COLO668 (cell line): ENCODE data around the gene FGF1.

ENCODE experiments used
- DNase-seq: peaks from one replicate; lab custom pipeline; 2025; ENCODE audit not compliant: unreplicated experiment; lab: John Stamatoyannopoulos, UW

The FGF1 gene

DNA sequence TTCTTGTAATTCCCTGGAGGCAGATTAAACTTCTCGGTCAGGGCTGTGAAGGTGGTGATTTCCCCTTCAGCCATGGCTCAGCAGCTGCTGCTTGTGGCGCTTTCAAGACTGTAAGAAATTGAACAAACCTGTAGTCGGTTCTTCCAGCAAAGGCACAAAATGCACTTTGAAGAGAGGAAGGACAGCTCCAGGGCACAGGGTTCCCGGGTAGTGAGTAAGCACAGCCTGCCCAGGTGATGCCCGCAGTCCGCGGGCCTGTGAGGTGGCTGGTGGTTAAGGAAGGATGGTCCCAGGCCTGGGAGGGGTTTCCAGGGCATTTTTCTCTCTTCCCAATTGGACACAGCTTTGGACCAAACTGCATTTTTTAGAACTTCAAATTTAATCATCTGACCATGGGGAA, 71.8 kb downstream of the FGF1 start:
- no peak for DNase-seq

DNA sequence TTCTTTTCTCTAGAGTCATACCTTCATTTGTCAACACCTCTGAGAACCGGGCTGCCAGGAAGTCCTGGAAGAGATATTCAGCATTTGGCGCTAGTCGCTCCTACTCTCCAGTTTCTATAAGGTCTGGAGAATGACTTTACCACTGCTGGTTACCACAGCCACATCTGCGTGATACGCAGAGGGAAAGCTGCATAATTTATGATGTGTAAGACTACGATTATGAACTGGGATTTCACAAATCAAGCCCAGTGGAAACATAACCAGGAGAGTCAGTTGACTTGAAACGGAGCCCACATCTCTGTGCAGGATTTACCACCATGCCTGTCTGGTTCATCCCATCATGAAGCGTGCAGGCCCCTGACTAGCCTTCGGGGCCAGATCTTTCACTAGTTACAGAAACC, 72.6 kb downstream of the FGF1 start:
- no peak for DNase-seq

DNA sequence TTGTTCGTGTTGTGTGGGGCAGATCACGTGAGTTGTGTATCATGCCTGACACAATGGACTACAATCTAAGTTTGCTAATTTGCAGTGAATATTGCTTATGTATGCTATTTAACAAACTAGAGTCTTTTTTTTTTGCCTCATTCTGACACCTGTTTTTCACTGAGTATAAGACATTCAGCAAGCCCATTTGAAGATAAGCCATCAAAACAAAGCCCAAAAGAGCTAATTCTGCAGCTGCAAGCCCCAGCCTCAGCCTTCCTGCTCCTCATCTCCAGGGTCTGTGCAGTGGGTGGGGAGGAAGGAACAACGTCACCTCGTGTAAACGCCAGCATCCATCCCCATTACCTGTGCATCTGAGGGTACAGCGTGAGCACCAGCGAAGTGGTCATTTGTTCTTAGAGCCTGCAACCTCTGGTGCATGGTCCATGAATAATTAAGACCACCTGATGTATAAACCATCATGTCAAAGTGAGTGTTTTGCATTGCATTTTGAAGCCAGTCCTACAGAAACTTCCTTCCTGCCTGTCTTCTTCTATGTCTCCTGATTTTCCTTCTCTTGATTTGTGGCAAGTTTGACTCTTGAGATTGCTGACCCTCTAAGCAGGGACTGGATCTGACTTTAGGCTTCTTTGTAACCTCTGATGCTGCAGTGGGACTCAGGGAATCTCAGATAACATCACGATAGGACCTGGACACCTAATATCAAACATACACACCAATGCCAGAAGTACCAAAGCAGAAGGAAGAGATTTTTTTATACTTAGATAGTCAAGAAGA, 73.2 kb downstream of the FGF1 start:
- no peak for DNase-seq

DNA sequence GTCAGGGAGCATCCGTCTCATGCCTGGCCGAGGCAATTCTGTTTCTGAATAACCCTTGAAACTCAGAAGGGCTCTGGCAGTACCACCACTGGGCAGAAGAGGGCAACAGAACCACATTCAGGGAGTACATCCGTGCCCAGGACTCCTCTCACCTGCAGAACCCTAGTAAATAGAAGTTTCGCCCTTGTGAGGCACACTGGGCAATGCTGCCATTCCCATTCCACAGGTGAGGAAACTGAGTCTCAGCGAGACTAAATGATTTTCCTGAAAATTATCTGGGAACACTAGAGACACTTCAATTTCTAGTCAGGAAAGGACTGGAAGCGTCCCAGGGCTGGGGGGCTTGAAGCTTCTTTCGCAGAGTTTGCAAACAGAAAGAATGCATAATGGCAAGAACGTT, 74.7 kb downstream of the FGF1 start:
- peak; percentile 49 for DNase-seq

DNA sequence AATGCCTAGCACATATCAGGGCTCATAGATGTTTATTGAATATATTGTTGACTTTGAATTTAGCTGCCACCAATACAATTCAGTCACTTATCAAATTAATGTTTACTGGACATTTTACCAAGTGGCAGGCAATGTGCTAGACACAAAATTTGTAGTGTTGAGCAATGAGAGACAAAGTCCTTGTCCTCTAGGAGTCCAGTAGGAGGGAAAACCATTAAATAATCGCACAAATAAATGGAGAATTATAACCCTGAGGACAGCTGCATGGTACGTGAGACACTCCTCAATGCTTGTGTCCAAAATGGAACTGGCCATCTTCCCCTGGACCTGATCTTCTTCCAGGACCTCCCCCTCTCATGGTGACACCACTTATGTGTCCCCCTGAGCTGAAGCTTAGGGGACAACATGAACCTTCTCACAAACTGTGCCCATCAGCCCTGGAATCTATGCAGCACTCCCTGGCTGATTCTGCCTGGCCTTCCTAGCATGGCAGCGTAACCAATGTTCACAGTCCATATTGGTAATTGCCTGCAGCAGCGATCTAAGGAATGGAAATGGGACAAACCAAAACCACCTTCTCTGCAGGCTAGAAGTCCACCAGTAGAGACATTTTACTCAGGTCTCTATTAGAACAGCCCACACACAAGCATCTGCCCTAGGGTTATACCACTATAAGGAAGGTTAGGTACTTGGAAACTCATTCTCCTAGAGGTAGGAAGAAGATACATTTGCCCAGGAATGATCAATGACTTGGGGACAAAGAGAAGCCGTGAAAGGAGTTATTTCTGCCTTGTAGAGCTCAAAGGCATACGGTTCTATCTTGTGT, 75.5 kb downstream of the FGF1 start:
- no peak for DNase-seq

DNA sequence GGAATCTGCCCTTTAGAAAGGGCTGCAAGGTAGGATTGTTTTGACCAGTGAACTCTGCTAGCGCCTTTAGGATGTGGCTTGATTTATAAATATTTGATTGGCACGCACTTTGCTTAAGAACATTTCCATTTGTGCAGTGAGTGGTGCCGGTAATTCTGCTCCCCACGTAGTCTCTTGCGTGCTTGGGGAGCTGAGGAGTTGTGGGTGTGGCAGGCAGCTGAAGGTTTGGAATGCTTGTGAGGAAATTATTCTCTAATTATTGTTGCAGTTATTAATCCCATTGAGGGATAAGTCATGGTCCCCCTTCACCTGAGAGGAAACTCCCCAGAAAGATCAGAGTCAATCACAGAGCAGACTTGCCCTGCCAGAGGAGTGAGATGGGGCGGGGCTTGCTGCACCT, 76.7 kb downstream of the FGF1 start:
- DNase-seq, result no peak

DNA sequence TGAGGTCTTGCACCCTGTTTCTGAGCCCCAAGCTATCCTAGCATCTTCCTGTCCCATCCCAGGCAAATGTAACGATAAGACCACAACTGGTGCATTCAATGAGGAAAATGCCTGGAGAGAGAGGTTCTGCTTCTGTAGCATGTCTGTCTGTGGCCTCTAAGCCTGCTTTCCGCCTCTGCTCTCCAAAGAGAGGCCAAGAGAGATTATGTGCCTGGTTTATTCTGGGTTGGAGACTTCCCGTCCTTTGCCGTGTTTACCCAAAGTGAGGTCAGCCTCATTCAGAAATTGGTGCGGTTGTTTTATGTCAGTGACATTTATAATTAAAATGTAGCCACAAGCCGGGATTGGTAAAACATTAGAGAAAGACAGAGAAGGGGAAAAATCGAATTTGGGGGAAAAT, 77.8 kb downstream of the FGF1 start:
- DNase-seq, result no peak

DNA sequence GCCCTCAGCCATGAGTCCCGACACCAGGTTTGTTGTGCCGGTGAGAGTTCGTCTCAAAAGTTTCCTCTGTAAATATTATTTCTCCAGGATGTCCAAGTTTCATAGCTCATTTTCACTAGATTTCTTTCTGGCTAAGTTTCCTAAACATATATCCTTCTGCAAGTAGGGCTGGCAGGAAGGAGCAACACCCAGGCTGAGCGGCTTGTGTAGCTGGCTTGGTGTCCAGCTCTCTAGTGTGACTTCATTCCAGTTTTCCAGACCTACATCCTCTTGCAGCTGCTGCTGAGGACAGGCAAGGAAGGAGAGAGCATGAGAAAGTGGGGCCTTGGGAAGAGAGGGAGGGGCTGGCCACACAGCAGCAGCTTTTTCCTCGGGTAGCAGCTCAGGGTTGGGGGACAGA, 80.3 kb downstream of the FGF1 start:
- DNase-seq, result no peak

DNA sequence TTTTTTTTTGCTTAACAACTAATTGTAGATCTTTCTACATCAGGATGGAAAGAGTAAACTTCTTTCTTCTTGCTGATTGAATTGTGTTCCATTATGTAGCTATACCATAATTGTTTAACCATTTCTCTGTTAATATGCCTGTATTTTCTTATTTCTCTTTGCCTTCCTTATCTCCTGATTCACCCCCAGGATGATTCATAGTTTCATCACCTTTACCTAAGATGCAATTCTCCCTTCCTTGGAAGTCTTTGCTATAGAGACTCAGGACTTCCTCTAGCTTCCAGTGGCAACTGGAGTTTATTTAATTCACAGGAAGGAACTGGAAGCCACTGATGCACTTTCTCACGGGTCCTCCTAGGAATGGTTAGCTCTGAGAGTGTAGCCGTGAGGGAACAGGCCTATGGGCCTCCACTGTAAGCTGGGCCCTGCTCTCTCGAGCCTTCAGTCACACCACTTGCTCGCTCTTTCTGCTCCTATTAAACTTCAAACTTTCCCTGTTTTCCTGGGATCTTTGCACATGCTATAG, 83.1 kb downstream of the FGF1 start:
- DNase-seq, result no peak

DNA sequence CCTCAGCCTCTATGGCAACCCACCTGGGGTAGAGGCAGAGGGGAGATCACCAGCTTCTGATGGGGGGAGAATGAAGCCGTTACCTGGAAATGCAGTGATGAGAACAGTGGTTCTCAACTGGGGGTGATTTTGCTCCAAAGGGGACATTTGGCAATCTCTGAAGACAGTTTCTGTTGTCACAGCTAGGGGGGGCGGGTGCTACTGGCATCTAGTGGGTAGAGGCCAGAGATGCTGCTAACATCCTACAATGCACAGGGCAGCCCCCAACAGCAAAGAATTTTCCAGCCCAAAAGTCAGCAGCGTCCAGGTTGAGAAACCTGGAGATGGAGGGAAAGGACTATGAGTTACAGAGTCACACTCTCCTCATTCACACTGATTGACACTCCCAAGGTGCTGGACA, 84.5 kb downstream of the FGF1 start:
- peak; percentile 5 for DNase-seq

DNA sequence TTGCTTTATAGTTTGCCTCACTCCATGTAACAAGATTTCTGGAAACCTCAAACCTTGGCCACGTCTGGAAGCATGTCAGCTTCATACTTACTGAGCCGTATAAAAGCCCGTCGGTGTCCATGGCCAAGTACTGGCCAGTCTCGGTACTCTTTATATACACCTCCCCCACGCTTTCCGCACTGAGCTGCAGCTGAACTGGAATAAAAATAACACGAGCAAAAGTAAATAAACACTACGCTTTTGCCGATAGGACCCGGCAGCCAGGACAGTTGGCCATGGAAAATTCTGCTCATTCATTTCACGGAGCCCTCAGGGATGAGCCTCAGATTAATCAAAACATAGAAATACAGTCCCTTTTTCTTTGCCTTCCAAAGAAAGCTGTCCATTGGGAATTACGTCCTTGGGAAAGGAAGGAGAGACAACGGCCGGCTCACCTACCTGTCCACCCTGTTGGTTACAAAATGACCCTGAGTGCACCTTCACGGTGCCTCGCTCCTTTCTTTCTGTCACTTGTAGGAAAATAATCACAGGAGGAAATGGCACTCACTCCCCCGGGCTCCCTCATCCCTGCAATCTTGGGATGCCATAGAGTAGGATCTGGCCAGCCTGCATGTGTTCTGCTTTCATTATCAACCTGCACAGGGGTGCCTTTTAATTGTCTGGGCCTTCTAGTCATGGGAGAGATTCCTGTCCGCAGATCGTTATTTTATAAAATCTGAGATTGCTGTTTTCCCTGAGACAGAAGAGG, 85.1 kb downstream of the FGF1 start:
- peak; percentile 48 for DNase-seq

DNA sequence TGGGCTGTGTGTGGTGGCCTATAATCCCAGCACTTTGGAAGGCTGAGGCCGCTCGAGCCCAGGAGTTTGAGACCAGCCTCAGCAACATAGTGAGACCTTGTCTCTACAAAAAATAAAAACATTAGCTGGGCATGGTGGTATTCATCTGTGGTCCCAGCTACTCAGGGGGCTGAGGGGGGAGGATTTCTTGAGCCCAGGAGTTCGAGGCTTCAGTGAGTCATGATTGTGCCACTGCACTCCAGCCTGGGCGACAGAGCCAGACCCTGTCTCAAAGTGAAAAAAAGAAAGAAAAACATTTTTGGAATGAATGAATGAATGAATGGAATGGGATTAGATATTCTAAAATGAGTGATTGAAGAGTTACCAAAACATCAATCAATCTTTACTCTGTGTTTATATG, 85.8 kb downstream of the FGF1 start:
- no peak for DNase-seq

DNA sequence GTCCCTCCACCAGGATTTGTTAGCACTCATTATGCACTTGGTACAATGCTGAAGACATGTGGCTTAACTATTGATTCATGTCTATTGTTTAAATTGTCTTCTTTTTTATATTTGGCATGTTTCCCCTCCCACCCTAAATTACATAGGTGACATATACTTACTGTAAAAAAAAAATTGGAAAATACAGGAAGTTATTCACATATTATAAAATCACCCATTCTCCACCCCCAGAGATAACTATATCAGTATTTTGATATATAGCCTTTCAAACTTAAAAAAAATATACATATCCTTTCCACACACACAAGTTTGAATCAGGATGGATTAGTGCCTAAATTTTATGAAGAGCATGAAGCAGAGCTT, 87.6 kb downstream of the FGF1 start:
- no peak for DNase-seq

DNA sequence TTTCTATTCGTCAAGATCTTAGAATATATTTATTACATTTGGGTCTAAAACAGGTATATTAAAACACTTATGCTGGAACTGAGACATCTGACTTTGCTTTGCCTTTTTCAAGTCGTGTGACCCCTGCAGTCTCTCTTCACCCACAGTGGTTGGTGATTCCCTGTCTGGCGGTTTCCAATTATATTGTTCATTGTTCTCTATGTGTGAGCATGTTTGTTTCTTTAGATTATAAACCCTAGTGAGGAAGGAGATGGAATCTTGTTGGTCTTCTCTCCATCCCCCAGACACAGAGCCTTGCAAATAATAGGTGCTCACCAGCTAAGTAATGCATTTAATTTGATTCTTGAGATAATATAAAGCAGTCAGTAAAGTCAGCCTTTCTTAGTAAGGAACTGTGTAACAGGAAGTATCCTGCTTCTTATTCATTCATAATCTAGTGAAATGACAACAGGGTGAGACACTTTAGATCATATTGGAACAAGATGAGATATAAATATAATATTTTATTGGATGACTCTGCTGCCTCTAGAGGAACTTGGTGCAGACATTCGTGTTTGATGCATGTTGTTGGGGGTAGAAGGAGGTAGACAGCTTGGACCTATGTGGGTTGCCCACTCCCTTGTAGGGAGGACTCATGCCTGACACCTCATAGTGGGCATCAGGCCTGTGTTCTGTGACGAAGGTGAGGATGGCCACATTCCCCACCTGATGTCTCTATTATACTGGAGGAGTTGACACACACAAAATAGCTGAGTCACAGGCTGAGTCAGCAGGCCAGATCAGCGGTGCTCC, 88.1 kb downstream of the FGF1 start:
- DNase-seq, result peak; percentile 44

DNA sequence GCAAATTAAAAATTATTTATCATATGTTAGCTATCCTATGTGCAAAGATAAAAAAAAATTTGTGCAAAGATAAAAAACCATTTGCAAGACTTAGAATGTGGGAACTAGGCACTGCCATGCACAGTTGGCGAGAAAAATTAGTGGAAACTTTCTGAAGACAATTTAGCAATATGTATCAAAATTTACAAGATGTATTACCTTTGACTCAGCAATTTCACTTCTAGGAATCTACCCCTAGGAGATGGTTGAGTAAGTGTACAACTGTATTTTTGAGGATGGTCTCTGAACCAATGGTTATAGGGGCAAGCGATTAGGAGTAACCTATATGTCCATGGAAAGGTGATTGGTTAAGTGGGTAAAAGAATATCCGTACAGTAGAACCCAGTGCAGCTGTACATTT, 88.9 kb downstream of the FGF1 start:
- no peak for DNase-seq

DNA sequence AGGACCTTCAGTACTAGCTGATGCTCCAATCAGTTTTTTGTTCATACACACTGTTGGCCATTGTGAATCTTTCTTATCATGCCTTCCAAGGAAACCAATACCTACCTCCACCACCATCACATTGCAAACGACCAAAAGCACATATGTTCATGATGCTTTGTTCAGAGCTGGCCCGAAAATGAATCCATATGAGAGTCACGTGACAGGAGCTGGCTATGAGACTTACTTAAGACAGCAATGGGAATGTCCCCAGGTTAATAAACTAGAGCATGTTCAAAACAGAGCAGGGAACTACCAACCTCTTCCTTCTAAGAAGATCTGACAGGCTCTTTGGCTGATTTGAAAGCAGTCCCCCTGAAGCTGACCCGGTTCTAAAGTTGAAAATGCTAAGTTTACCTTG, 93.5 kb downstream of the FGF1 start:
- no peak for DNase-seq

DNA sequence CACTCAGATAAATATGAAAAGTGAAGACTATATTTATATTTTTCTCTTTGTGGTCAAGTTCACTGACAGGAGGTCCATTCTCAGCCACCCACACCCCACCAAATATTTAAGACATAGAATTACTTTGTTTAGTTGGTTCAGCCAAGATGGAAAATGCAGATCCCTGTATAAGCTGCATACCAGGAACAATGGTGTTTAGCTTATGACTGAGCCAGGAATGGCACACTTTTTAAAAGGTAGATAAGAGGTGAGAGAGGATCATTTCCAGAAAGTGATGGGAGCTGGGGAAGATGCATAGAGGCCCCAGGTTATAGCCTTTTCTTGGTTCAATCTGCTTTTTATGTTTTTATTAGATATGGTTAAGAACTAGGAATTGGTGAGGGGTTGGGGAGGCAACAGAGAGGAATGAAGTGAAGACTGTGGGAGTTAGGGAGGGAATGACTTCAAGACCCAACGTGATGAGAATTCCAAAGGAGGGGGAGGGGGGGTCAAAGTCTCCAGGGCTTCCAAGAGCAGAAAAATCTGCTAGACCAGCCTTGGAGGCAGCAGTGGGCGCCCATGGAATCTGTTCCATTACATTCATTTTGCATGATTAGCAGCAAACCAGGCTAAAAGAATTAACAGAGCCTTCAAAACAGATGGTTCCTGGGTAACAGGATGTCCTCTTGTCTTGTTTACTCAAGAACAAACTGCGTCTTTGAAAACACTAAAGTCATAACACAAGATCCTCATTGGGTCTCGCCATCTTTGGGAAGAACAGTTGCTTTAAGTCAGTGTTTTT, 95.2 kb downstream of the FGF1 start:
- DNase-seq, result no peak

DNA sequence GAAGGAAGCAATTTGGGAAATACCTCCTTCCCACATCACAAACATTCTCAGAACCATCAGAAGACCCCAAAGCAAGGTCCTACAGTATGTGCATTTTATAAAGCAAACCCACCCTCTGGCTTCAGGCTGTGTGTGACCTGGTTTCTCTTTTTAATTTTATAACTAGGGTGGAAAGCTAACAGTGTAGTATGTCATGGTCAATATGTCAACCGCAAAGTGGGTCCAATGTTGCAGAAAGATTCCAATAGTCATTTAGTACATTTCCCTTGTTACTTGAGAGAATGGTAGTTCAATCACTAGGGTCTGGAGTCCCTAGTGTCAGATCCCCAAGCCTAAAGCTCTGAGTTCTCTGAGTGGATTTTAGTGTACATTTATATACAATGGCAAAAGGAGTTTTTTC, 96.2 kb downstream of the FGF1 start:
- DNase-seq, result no peak

DNA sequence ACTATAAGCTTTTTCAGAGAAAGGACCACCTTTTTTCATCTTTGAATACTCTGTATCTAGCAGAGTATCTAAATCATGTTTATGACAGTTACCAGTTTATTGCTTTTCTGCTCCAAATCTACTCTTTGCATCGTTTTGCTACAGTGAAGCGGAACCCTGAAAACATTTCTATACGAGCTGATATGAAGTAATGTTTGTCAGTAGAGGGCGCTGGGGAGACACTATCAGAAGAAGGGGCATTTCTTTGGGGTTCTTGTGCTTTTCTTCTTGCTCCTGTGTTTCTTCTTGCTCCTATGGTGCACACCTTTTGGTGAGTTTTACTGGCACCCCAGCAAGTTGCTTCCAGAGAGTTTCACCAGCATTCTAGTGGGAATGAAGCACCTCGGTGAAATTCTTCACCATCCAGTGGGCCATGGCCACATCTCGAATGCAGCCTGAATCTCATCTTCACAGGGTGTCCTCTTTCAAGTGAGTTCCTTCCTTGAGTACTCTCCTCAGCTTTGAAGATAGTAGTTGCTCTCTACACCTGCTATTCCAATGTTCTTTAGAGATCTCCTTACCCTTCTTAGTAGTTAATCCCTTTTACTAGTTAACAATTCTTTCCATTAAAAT, 98.4 kb downstream of the FGF1 start:
- peak; percentile 20 for DNase-seq

DNA sequence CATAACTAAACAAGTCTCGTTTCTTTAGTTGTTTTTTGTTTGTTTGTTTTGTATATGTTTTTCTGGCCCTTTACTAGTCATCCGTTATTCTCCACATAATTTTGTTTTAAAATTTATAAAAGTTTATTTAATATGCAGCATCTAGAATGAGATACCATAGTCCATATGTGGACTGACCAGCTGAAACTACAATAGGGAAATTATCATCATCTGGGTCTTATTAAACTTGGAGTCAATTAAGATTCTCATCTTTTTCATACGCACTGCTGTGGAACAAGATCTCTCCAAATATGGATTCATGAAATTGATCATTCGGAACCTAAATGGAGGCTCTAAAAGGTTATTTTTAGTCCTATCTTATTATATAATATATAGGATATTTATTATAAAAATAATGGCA, 99.3 kb downstream of the FGF1 start:
- DNase-seq, result no peak
